HUES6 (cell line): ENCODE data around the gene UBE2K.
"Not testable (repeated sequence)": the region's sequence is repeated elsewhere in the genome, so short reads cannot be mapped to it uniquely, and the experiment has no call there.

Experiments
- H3K27ac ChIP-seq: 2 replicates; pipeline ENCODE4 v1.7.0; 2013; ENCODE audit warnings: low read depth, mild to moderate bottlenecking, low read length, inconsistent platforms
- H3K27me3 ChIP-seq: 2 replicates; pipeline ENCODE4 v1.6.1; 2013; ENCODE audit warnings: low read length; ENCODE audit not compliant: control insufficient read depth, insufficient read depth
- H3K36me3 ChIP-seq: 2 replicates; pipeline ENCODE4 v1.6.1; 2013; ENCODE audit warnings: low read length; ENCODE audit not compliant: control insufficient read depth, insufficient read depth
- H3K4me1 ChIP-seq: 2 replicates; pipeline ENCODE4 v1.6.1; 2013; ENCODE audit warnings: low read length; ENCODE audit not compliant: control insufficient read depth, insufficient read depth
- H3K4me3 ChIP-seq: 2 replicates; pipeline ENCODE4 v1.5.1; 2013; ENCODE audit warnings: low read depth, low read length
- H3K9ac ChIP-seq: one replicate; pipeline ENCODE4 v1.6.1; 2013; ENCODE audit warnings: mild to moderate bottlenecking, low read length
- H3K9me3 ChIP-seq: 2 replicates; pipeline ENCODE4 v1.6.1; 2013; ENCODE audit warnings: low read depth, low read length; ENCODE audit not compliant: control insufficient read depth, insufficient read depth

The UBE2K gene

GRCh38 chr4:39689970-39690369 lies 8.0 kb upstream of the UBE2K start:
- no peak overlapping the region for H3K27ac ChIP-seq
- no peak overlapping the region for H3K9ac ChIP-seq
- no peak overlapping the region for H3K4me3 ChIP-seq
- H3K9me3 ChIP-seq = no peaks in the 10 kb centered on the region
- H3K4me1 ChIP-seq = no peaks in the 10 kb centered on the region
- H3K27me3 ChIP-seq = no peaks in the 10 kb centered on the region
- H3K36me3 ChIP-seq = no peaks in the 10 kb centered on the region

GRCh38 chr4:39698424-39699009 lies 581 bp downstream of the UBE2K start:
- Histone ChIP-seq H3K4me3 (peak overlapping the region; percentile 79), H3K4me1 (peaks cover 16% of the 10 kb centered on the region), H3K36me3 (peaks cover 12% of the 10 kb centered on the region), H3K27me3 (no peaks in the 10 kb centered on the region), H3K9ac (peak overlapping the region; percentile 92), H3K27ac (peak overlapping the region; percentile 73), H3K9me3 (no peaks in the 10 kb centered on the region)

- Histone ChIP-seq H3K4me3 (peak overlapping the region; percentile 79), H3K4me1 (peaks cover 16% of the 10 kb centered on the region), H3K36me3 (peaks cover 12% of the 10 kb centered on the region), H3K9me3 (no peaks in the 10 kb centered on the region), H3K27me3 (no peaks in the 10 kb centered on the region), H3K9ac (no peak overlapping the region), H3K27ac (peak overlapping the region; percentile 48; the same call in 1 of the 2 replicates)
These were observed 1.9 kb downstream of the UBE2K start for GRCh38 chr4:39699687-39700409.

GRCh38 chr4:39700554-39700953 lies 2.6 kb downstream of the UBE2K start:
- H3K27me3 ChIP-seq = no peaks in the 10 kb centered on the region
- peak overlapping the region; percentile 48; the same call in 1 of the 2 replicates for H3K27ac ChIP-seq
- H3K4me1 ChIP-seq = peaks cover 16% of the 10 kb centered on the region
- peak overlapping the region; percentile 79 for H3K4me3 ChIP-seq
- no peak overlapping the region for H3K9ac ChIP-seq
- H3K36me3 ChIP-seq = peaks cover 12% of the 10 kb centered on the region
- H3K9me3 ChIP-seq = no peaks in the 10 kb centered on the region

- Histone ChIP-seq H3K9me3 (no peaks in the 10 kb centered on the region), H3K27ac (no peak overlapping the region), H3K27me3 (no peaks in the 10 kb centered on the region), H3K4me1 (peaks cover 16% of the 10 kb centered on the region), H3K9ac (no peak overlapping the region), H3K4me3 (no peak overlapping the region), H3K36me3 (peaks cover 12% of the 10 kb centered on the region)
These were observed 4.8 kb downstream of the UBE2K start for GRCh38 chr4:39702716-39703115.

- H3K9ac ChIP-seq, H3K9me3 ChIP-seq, H3K27me3 ChIP-seq, H3K27ac ChIP-seq, H3K4me3 ChIP-seq: not testable (repeated sequence)
- Histone ChIP-seq H3K36me3 (peaks cover 12% of the 10 kb centered on the region), H3K4me1 (peaks cover 13% of the 10 kb centered on the region)
These were observed 6.9 kb downstream of the UBE2K start for GRCh38 chr4:39704789-39705188.

- Histone ChIP-seq H3K4me3 (no peak overlapping the region), H3K9me3 (no peaks in the 10 kb centered on the region), H3K9ac (no peak overlapping the region), H3K27me3 (no peaks in the 10 kb centered on the region), H3K4me1 (peaks cover 4% of the 10 kb centered on the region; the same call in 1 of the 2 replicates), H3K27ac (no peak overlapping the region; the same call in 1 of the 2 replicates), H3K36me3 (peaks cover 12% of the 10 kb centered on the region)
These were observed 8.4 kb downstream of the UBE2K start for GRCh38 chr4:39706334-39706733.

GRCh38 chr4:39706741-39707511 lies 9.0 kb downstream of the UBE2K start:
- 0 out of 2 replicates have a peak overlapping the region, but pooled peaks have one; percentile 38 for H3K27ac ChIP-seq
- no peaks in the 10 kb centered on the region for H3K9me3 ChIP-seq
- H3K36me3 ChIP-seq = peaks cover 12% of the 10 kb centered on the region
- no peak overlapping the region for H3K4me3 ChIP-seq
- no peak overlapping the region for H3K9ac ChIP-seq
- H3K4me1 ChIP-seq = peaks cover 4% of the 10 kb centered on the region; the same call in 1 of the 2 replicates
- no peaks in the 10 kb centered on the region for H3K27me3 ChIP-seq

- Histone ChIP-seq H3K9me3 (no peaks in the 10 kb centered on the region), H3K9ac (no peak overlapping the region), H3K4me3 (no peak overlapping the region), H3K27ac (no peak overlapping the region), H3K4me1 (peaks cover 4% of the 10 kb centered on the region; the same call in 1 of the 2 replicates), H3K36me3 (no peaks in the 10 kb centered on the region; the same call in 1 of the 2 replicates), H3K27me3 (no peaks in the 10 kb centered on the region)
These were observed 12.4 kb downstream of the UBE2K start for GRCh38 chr4:39710098-39710896.

GRCh38 chr4:39712819-39713607 lies 15.1 kb downstream of the UBE2K start:
- H3K9ac ChIP-seq = no peak overlapping the region
- no peak overlapping the region for H3K4me3 ChIP-seq
- no peak overlapping the region for H3K27ac ChIP-seq
- no peaks in the 10 kb centered on the region for H3K4me1 ChIP-seq
- H3K27me3 ChIP-seq = no peaks in the 10 kb centered on the region
- 0 out of 2 replicates have a peak, but pooled peaks cover 2% of the 10 kb centered on the region for H3K36me3 ChIP-seq
- no peaks in the 10 kb centered on the region for H3K9me3 ChIP-seq
